ENCODE measurements around the gene LIPA. TPM values are rescaled to one million over a fixed set of nuclear protein-coding genes. Genes with fewer than 3 reads are reported as not detected.

LIPA gene
- total and polyA plus RNA-seq, 2 of the 4 experiments (the other 2 are of a cell fraction): 23.1 to 31.9 TPM

DNA sequence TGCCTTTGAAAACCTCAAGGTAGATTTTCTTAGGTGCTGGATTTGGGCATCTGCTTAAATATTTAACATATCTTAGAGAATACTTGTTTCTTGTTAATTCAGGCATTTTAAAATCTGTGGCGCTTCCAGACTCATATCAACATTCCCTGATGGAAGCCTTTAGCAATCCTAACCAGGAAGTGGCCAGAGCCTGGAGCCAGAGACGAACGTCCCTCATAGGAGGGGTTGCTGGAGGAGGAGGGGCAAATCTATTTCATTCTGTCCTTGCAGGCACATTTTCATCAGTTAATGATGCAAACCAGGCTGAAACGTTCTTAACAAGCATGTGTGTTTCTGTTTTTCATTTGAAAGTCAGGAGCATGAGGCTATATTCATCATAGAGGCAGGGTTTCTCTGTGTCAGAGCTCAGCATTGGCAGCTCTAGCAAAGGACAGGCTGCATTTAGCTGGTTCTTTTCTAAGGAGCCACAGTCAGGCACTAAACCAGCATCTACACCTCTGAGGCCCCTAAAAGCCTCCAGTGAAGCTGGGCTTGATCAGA lies 32.4 kb upstream of the LIPA start:
- Histone ChIP-seq H2BK15ac (ENCODE audit: low read depth, low read length) (peak overlapping the region; percentile 83; the same call in 2 of the 3 replicates), H3K4me3 (ENCODE audit: insufficient read depth, low read depth, low read length) (peak overlapping the region; percentile 1; the same call in 1 of the 2 replicates), H2AFZ (replicated peaks; ENCODE audit: low read length, poor library complexity) (peak overlapping the region; percentile 91), H3K9me3 (ENCODE audit: control insufficient read depth, insufficient read depth, low read length) (no peaks in the 10 kb centered on the region), H2BK20ac (ENCODE audit: low read depth, low read length) (peak overlapping the region; percentile 92; the same call in 1 of the 2 replicates), H3K4me2 (ENCODE audit: low read depth, low read length) (peak overlapping the region; percentile 76), H3K14ac (replicated peaks; ENCODE audit: low read depth, low read length) (peak overlapping the region; percentile 89), H3K4ac (ENCODE audit: low read depth, low read length) (peak overlapping the region; percentile 93), H3K27me3 (ENCODE audit: control insufficient read depth, insufficient read depth, low read length) (no peaks in the 10 kb centered on the region), H4K20me1 (ENCODE audit: insufficient read depth, low read length) (no peaks in the 10 kb centered on the region), H3K27ac (ENCODE audit: insufficient read depth, low read length) (peak overlapping the region; percentile 85), H4K5ac (ENCODE audit: low read depth, low read length) (peak overlapping the region; percentile 82), H3K9me1 (ENCODE audit: insufficient read depth, low read length) (no peaks in the 10 kb centered on the region), H3K23ac (ENCODE audit: low read depth, low read length) (peak overlapping the region; percentile 80), H3K18ac (ENCODE audit: low read depth, low read length) (peak overlapping the region; percentile 92), H4K91ac (ENCODE audit: insufficient read depth, low read depth, low read length) (peak overlapping the region; percentile 93), H3K9ac (ENCODE audit: low read depth, low read length) (peak overlapping the region; percentile 60), H2BK120ac (ENCODE audit: low read depth, low read length) (peak overlapping the region; percentile 89), H3K56ac (ENCODE audit: extremely low read depth, insufficient read depth, low read length) (peak overlapping the region; percentile 80), H2BK5ac (ENCODE audit: low read depth, low read length, poor library complexity, severe bottlenecking) (peak overlapping the region; percentile 82), H3K79me1 (ENCODE audit: low read depth in 1 of 2, low read length in 2 of 2) (no peaks in the 10 kb centered on the region), H2AK9ac (replicated peaks; ENCODE audit: low read depth, low read length, poor library complexity) (peak overlapping the region; percentile 31), H2AK5ac (ENCODE audit: low read depth, low read length) (0 out of 2 replicates have a peak overlapping the region, but pooled peaks have one; percentile 21), H3K4me1 (ENCODE audit: control insufficient read depth, insufficient read depth, low read length) (peaks cover 23% of the 10 kb centered on the region), H3K36me3 (ENCODE audit: control insufficient read depth, insufficient read depth, low read length) (no peaks in the 10 kb centered on the region), H4K8ac (ENCODE audit: low read depth in 2 of 2, low read length in 2 of 2) (peak overlapping the region; percentile 54 to 92)
- dilution Hi-C loops (cut with HindIII; ENCODE audit: low sequenced_read_pairs, unreplicated experiment) (no loop called here), intact Hi-C loops (cut with micrococcal nuclease) (loop anchor here (5.0 kb wide), 1 partner anchor 68 kb away; no protein-coding TSS in a partner anchor), in situ Hi-C loops (cut with MboI; ENCODE audit: low sequenced_read_pairs) (no loop called here)
- BruUV-seq (replicated peaks): no TSS peak
- ATAC-seq (ENCODE audit: low read depth): peak; percentile 94
- DNase-seq: peak; percentile 81
- ChIA-PET CTCF (interaction anchor here (0.8 kb wide), 1 partner anchor 18 kb away, joined by 4 read pairs; the partner anchor contains the start of gene IFIT2), POLR2A (ENCODE audit: unreplicated experiment) (interaction anchor here (0.5 kb wide), 1 partner anchor 15 kb away, joined by 4 read pairs; no protein-coding TSS in a partner anchor)
- WGBS, 2 experiments (ENCODE audit: extremely low coverage in 2 of 2, insufficient read length in 1 of 2): no CpG with 5 or more reads among the region's 4 CpGs
- TF ChIP-seq USF2 (IDR thresholded peaks at IDR 0.05; ENCODE audit: low read depth, low read length): no peak
- TF ChIP-seq CEBPB (IDR thresholded peaks at IDR 0.05; ENCODE audit: low read depth, low read length): peak; percentile 58; the same call in 1 of the 2 replicates

Data from IMR-90 (cell line).